H1 (cell line): Measurements from ENCODE around the gene TMEM117. TPM values are rescaled to one million over a fixed set of nuclear protein-coding genes. Genes with fewer than 3 reads are reported as not detected.

ENCODE experiments used
- CTCF ChIA-PET: fragments of 300-600 bp; sonication (Branson Sonifier 250); formaldehyde crosslinking; loops from one replicate; lab custom pipeline; 2021; ENCODE audit not compliant: partially characterized antibody; lab: Charles Lee
- POLR2A ChIA-PET: fragments of 300-600 bp; sonication (Branson Sonifier 250); formaldehyde crosslinking; loops from one replicate; lab custom pipeline; 2021; ENCODE audit warnings: inconsistent platforms; ENCODE audit not compliant: partially characterized antibody; lab: Charles Lee
- DNase-seq, 2 experiments: peaks; one replicate each; pipeline versions ENCODE4 v3.0.0 to v3.0.0-alpha.2; 2010 to 2022; ENCODE audit warnings: low spot score in 2 of 2, low read depth in 1 of 2, mixed read lengths in 1 of 2
- FAIRE-seq: peaks from 2 replicates; lab custom pipeline; 2011; peaks lifted over from hg19 to GRCh38; lab: Jason Lieb, UNC
- H2AFZ ChIP-seq: 2 replicates; pipeline ENCODE4 v1.8.1; 2012; ENCODE audit warnings: low read length, inconsistent platforms
- H2AK5ac ChIP-seq: 2 replicates; pipeline ENCODE4 v1.6.1; 2013; ENCODE audit warnings: low read depth, low read length
- H2BK120ac ChIP-seq: replicated peaks from 2 replicates; pipeline ENCODE3; 2013; ENCODE audit warnings: low read depth, low read length, inconsistent platforms
- H2BK12ac ChIP-seq: 2 replicates; pipeline ENCODE4 v1.6.1; 2013; ENCODE audit warnings: low read depth, low read length
- H2BK15ac ChIP-seq: 2 replicates; pipeline ENCODE4 v1.6.1; 2013; ENCODE audit warnings: low read length
- H2BK20ac ChIP-seq: 2 replicates; pipeline ENCODE4 v1.6.1; 2013; ENCODE audit warnings: low read length
- H2BK5ac ChIP-seq: 2 replicates; pipeline ENCODE4 v1.6.1; 2013; ENCODE audit warnings: low read depth, low read length
- H3K14ac ChIP-seq: 2 replicates; pipeline ENCODE4 v1.6.1; 2013; ENCODE audit warnings: inconsistent platforms; ENCODE audit not compliant: insufficient read length
- H3K18ac ChIP-seq: 2 replicates; pipeline ENCODE4 v1.6.1; 2013; ENCODE audit warnings: low read length; ENCODE audit errors: extremely low read depth
- H3K23ac ChIP-seq: 2 replicates; pipeline ENCODE4 v1.6.1; 2013; ENCODE audit warnings: inconsistent platforms; ENCODE audit not compliant: insufficient read length
- H3K23me2 ChIP-seq: 2 replicates; pipeline ENCODE4 v1.6.1; 2013; ENCODE audit warnings: low read depth, low read length
- H3K27ac ChIP-seq: 2 replicates; pipeline ENCODE4 v1.6.1; 2011; ENCODE audit warnings: low read depth, low read length, inconsistent platforms
- H3K27me3 ChIP-seq, 4 experiments: replicated peaks in 1 of 4; 1 replicate in 1 of 4; 2 replicates in 3 of 4; pipeline versions ENCODE4 v1.6.1 to v1.8.1; 2011 to 2013; ENCODE audit warnings: low read length in 3 of 4, mild to moderate bottlenecking in 3 of 4, inconsistent platforms in 2 of 4, mixed read lengths in 2 of 4, moderate library complexity in 1 of 4; ENCODE audit not compliant: control insufficient read depth in 3 of 4, insufficient read depth in 3 of 4; ENCODE audit errors: extremely low read depth in 1 of 4
- H3K36me3 ChIP-seq, 4 experiments: 2 replicates each; pipeline versions ENCODE4 v1.6.1 to v1.8.1; 2011 to 2013; ENCODE audit warnings: mild to moderate bottlenecking in 4 of 4, low read length in 3 of 4, moderate library complexity in 2 of 4, control low read depth in 1 of 4, inconsistent platforms in 1 of 4; ENCODE audit not compliant: insufficient read depth in 4 of 4, control insufficient read depth in 2 of 4
- H3K4ac ChIP-seq: replicated peaks from 2 replicates; pipeline ENCODE3; 2013; ENCODE audit warnings: low read length, low read depth, mixed read lengths, inconsistent platforms; ENCODE audit not compliant: insufficient read length
- H3K4me1 ChIP-seq, 4 experiments: replicated peaks in 1 of 4; 1 replicate in 1 of 4; 2 replicates in 3 of 4; pipeline versions ENCODE4 v1.6.1 to v1.8.1; 2011 to 2013; ENCODE audit warnings: low read length in 3 of 4, inconsistent platforms in 2 of 4, mixed read lengths in 1 of 4; ENCODE audit not compliant: insufficient read depth in 4 of 4, control insufficient read depth in 3 of 4
- H3K4me2 ChIP-seq, 2 experiments: 2 replicates each; pipeline versions ENCODE4 v1.6.1 to v1.8.1; 2011 to 2013; ENCODE audit warnings: low read depth in 2 of 2, low read length in 2 of 2, control low read depth in 1 of 2, inconsistent platforms in 1 of 2, mild to moderate bottlenecking in 1 of 2; ENCODE audit not compliant: insufficient read depth in 1 of 2
- H3K4me3 ChIP-seq, 4 experiments: fragments of 200-600, 300-600 bp in 1 of 4; sonication (generic), shearing (Covaris generic), sonication (Bioruptor Twin) in 1 of 4; 2 replicates each; pipeline versions ENCODE4 v1.5.1 to v1.8.1; 2011 to 2016; ENCODE audit warnings: low read length in 4 of 4, low read depth in 3 of 4, control low read depth in 2 of 4, inconsistent platforms in 2 of 4, mild to moderate bottlenecking in 2 of 4, mixed read lengths in 1 of 4, moderate library complexity in 1 of 4; ENCODE audit not compliant: insufficient read depth in 2 of 4; ENCODE audit errors: extremely low read depth in 1 of 4
- H3K56ac ChIP-seq: replicated peaks from 2 replicates; pipeline ENCODE3; 2013; ENCODE audit warnings: low read depth, mild to moderate bottlenecking, mixed read lengths, low read length, inconsistent platforms; ENCODE audit not compliant: insufficient read length
- H3K79me1 ChIP-seq: 2 replicates; pipeline ENCODE4 v1.6.1; 2013; ENCODE audit warnings: low read depth, low read length, control low read depth
- H3K79me2 ChIP-seq, 2 experiments: 2 replicates each; pipeline versions ENCODE4 v1.6.1 to v1.8.1; 2012 to 2013; ENCODE audit warnings: low read length in 2 of 2, mild to moderate bottlenecking in 2 of 2, inconsistent platforms in 1 of 2; ENCODE audit not compliant: insufficient read depth in 2 of 2, control insufficient read depth in 1 of 2
- H3K9ac ChIP-seq, 4 experiments: replicated peaks in 1 of 4; 1 replicate in 1 of 4; 2 replicates in 3 of 4; pipeline versions ENCODE4 v1.6.1 to v1.8.1; 2011 to 2013; ENCODE audit warnings: low read depth in 3 of 4, low read length in 3 of 4, control low read depth in 2 of 4, mild to moderate bottlenecking in 2 of 4, moderate library complexity in 2 of 4, inconsistent platforms in 1 of 4; ENCODE audit errors: extremely low read depth in 1 of 4
- H3K9me3 ChIP-seq, 2 experiments: 2 replicates each; pipeline versions ENCODE4 v1.6.1 to v1.8.1; 2012 to 2013; ENCODE audit warnings: mild to moderate bottlenecking in 2 of 2, moderate library complexity in 2 of 2, control low read depth in 1 of 2, inconsistent platforms in 1 of 2, low read depth in 1 of 2, low read length in 1 of 2, mixed read lengths in 1 of 2; ENCODE audit not compliant: insufficient read depth in 2 of 2
- H4K20me1 ChIP-seq, 2 experiments: replicated peaks in 1 of 2; 2 replicates each; pipeline versions ENCODE3 to v1.8.1; 2011 to 2013; ENCODE audit warnings: inconsistent platforms in 2 of 2, low read length in 2 of 2, mild to moderate bottlenecking in 1 of 2; ENCODE audit not compliant: insufficient read depth in 2 of 2, control insufficient read depth in 1 of 2
- H4K5ac ChIP-seq: 2 replicates; pipeline ENCODE4 v1.6.1; 2013; ENCODE audit warnings: low read length, low read depth, mixed read lengths, inconsistent platforms; ENCODE audit not compliant: insufficient read length
- H4K8ac ChIP-seq: 2 replicates; pipeline ENCODE4 v1.8.0; 2013; ENCODE audit warnings: mild to moderate bottlenecking, moderate library complexity, low read length, inconsistent platforms; ENCODE audit not compliant: insufficient read depth; ENCODE audit errors: extremely low read depth
- H4K91ac ChIP-seq: replicated peaks from 2 replicates; pipeline ENCODE3; 2013; ENCODE audit warnings: low read length, mixed read lengths, inconsistent platforms; ENCODE audit not compliant: insufficient read length
- CHD1 ChIP-seq: IDR thresholded peaks from 2 replicates; pipeline ENCODE4 v1.6.1; 2012; ENCODE audit warnings: low read depth, low read length, improper control_type of control experiment
- WGBS, 2 experiments: shearing (Covaris generic) in 1 of 2; methylation state at CpG; one replicate each; pipeline versions ENCODE4 v1.1.6 to v1.1.7; 2013 to 2015; ENCODE audit warnings: low lambda C conversion rate in 2 of 2, mixed read lengths in 2 of 2, inconsistent platforms in 1 of 2, low coverage in 1 of 2, missing lambda C conversion rate in 1 of 2; ENCODE audit not compliant: insufficient replicate concordance in 2 of 2, insufficient coverage in 1 of 2, insufficient read length in 1 of 2; ENCODE audit errors: extremely low coverage in 1 of 2, missing lambda C conversion rate in 1 of 2; 5-methylcytosine and 5-hydroxymethylcytosine counted together
- polyA plus RNA-seq, 7 experiments: library from polyadenylated mRNA; depleted of rRNA in 3 of 7; stranded (reverse) in 5 of 7; unstranded in 2 of 7; fragments of >200 nt in 5 of 7; fragments of 200-250 nt in 2 of 7; gene quantifications; 1 replicate in 5 of 7; 2 replicates in 1 of 7; 4 replicates in 1 of 7; pipeline versions ENCODE4 v1.2.1 to v1.2.3, GENCODE V29; 2011 to 2013; ENCODE audit warnings: missing spikeins in 2 of 7, mixed read lengths in 2 of 7
- total RNA-seq: library from RNA; stranded (reverse); fragmentation: NEBNext Ultra II Directional; extraction: Animal tissue kit (Norgen Biotek cat#: 25700); gene quantifications from 2 replicates; pipeline ENCODE4 v1.2.1, GENCODE V29; 2021

The TMEM117 gene
- total and polyA plus RNA-seq, 2 of the 8 experiments (the other 6 are each of a cell fraction or from before 2014, with no cell fraction given), result 0.80 to 1.4 TPM

DNA sequence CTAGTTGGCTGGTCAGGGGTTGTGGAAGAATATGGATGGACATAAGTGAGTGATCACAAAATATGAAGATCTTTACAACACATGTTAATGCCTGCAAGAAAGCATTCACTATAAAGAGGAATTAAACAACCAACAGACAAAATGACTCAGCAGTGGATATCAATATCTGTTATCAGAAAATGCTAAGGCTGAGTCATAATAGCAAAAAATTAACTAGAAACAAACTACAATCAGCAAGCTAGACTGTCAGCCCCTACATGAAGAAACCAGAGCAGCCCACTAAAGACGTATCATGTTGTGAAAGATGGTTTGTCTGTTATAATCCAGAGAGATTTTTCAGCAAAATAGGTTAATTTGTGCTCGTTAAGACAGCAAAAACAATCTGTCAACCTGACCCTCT is 567.3 kb downstream of the TMEM117 start:
- no peak overlapping the region for H3K18ac ChIP-seq
- H3K27me3 ChIP-seq, result no peaks in the 10 kb centered on the region
- no peak overlapping the region for H2AFZ ChIP-seq
- TF ChIP-seq CHD1, result no peak

More for the DNA sequence above, 567.3 kb downstream of the TMEM117 start:
- H3K9me3 ChIP-seq, result no peaks in the 10 kb centered on the region; a peak in 1 of 4 replicates
- no peak overlapping the region for H3K23ac ChIP-seq
- no peak overlapping the region for H2BK5ac ChIP-seq
- no peaks in the 10 kb centered on the region for H3K79me2 ChIP-seq
- no peak overlapping the region for H4K8ac ChIP-seq
- H4K20me1 ChIP-seq, result no peaks in the 10 kb centered on the region
- H2BK15ac ChIP-seq, result no peak overlapping the region
- ChIA-PET CTCF (no interaction called here), POLR2A (no interaction called here)
- H2AK5ac ChIP-seq, result no peak overlapping the region
- no peak overlapping the region for H4K91ac ChIP-seq
- no peaks in the 10 kb centered on the region for H3K79me1 ChIP-seq
- H3K56ac ChIP-seq, result no peak overlapping the region
- H3K27ac ChIP-seq, result no peak overlapping the region
- no peak overlapping the region for H3K4me2 ChIP-seq
- no peak overlapping the region for H2BK120ac ChIP-seq
- no peaks in the 10 kb centered on the region for H3K36me3 ChIP-seq
- H3K4ac ChIP-seq, result no peak overlapping the region
- H2BK20ac ChIP-seq, result no peak overlapping the region
- FAIRE-seq (no peak), DNase-seq (no peak)
- WGBS, 2 experiments, result 89% methylated on average over 2 of the region's 2 CpGs; no CpG with 5 or more reads in 1 of the 2 experiments
- no peak overlapping the region for H3K4me3 ChIP-seq
- peaks cover 2 to 10% (median 5%) of the 10 kb centered on the region in 4 experiments; a peak in 5 of 7 replicates for H3K4me1 ChIP-seq
- no peak overlapping the region for H3K9ac ChIP-seq
- no peak overlapping the region for H2BK12ac ChIP-seq
- H3K14ac ChIP-seq, result no peak overlapping the region
- H3K23me2 ChIP-seq, result no peaks in the 10 kb centered on the region
- no peak overlapping the region for H4K5ac ChIP-seq
